IMR-90 (cell line): ENCODE results near the gene FSIP1. TPM values are rescaled to one million over a fixed set of nuclear protein-coding genes. Genes with fewer than 3 reads are reported as not detected.

Experiments
- ATAC-seq: fragments of 200-7000 bp; cut with Tn5 transposase; 2 replicates; pipeline ENCODE4 v1.9.1; 2020; ENCODE audit warnings: low read depth, mild to moderate bottlenecking, moderate library complexity
- BruUV-seq: library from RNA; stranded (reverse); fragments of 400-500 nt; replicated peaks from 2 replicates; lab custom pipeline; 2021; lab: Mats Ljungman, UMichigan
- CTCF ChIA-PET: fragments of 300-600 bp; formaldehyde crosslinking; extraction: SDS; loops from one replicate; lab custom pipeline; 2021; ENCODE audit warnings: antibody characterized with exemption; lab: Yijun Ruan, JAX
- POLR2A ChIA-PET: fragments of 300-600 bp; sonication (Branson Sonifier 250); formaldehyde crosslinking; loops from one replicate; lab custom pipeline; 2022; ENCODE audit warnings: antibody characterized with exemption; ENCODE audit not compliant: unreplicated experiment; lab: Charles Lee
- DNase-seq: peaks from one replicate; pipeline ENCODE4 v3.0.0; 2013
- H2AFZ ChIP-seq: replicated peaks from 2 replicates; pipeline ENCODE3; 2013; ENCODE audit warnings: low read length, mild to moderate bottlenecking; ENCODE audit not compliant: poor library complexity
- H2AK5ac ChIP-seq: 2 replicates; pipeline ENCODE4 v1.6.1; 2013; ENCODE audit warnings: low read depth, low read length, inconsistent platforms
- H2AK9ac ChIP-seq: replicated peaks from 2 replicates; pipeline ENCODE3; 2013; ENCODE audit warnings: mild to moderate bottlenecking, low read depth, low read length, moderate library complexity; ENCODE audit not compliant: poor library complexity
- H2BK120ac ChIP-seq: 2 replicates; pipeline ENCODE4 v1.6.1; 2013; ENCODE audit warnings: low read depth, low read length, inconsistent platforms
- H2BK15ac ChIP-seq: 3 replicates; pipeline ENCODE4 v1.6.1; 2013; ENCODE audit warnings: low read depth, low read length, inconsistent platforms
- H2BK20ac ChIP-seq: 2 replicates; pipeline ENCODE4 v1.6.1; 2013; ENCODE audit warnings: low read depth, mild to moderate bottlenecking, inconsistent platforms, low read length, moderate library complexity
- H2BK5ac ChIP-seq: 2 replicates; pipeline ENCODE4 v1.6.1; 2013; ENCODE audit warnings: mild to moderate bottlenecking, low read depth, low read length, inconsistent platforms; ENCODE audit not compliant: poor library complexity, severe bottlenecking
- H3K14ac ChIP-seq: replicated peaks from 2 replicates; pipeline ENCODE4 v1.6.1; 2013; ENCODE audit warnings: low read depth, low read length, inconsistent platforms
- H3K18ac ChIP-seq: 2 replicates; pipeline ENCODE4 v1.6.1; 2013; ENCODE audit warnings: low read depth, low read length, control low read depth
- H3K23ac ChIP-seq: 2 replicates; pipeline ENCODE4 v1.6.1; 2013; ENCODE audit warnings: low read depth, low read length, inconsistent platforms
- H3K27ac ChIP-seq: 2 replicates; pipeline ENCODE4 v1.5.1; 2013; ENCODE audit warnings: mild to moderate bottlenecking, control low read depth, low read length; ENCODE audit not compliant: insufficient read depth
- H3K27me3 ChIP-seq: 2 replicates; pipeline ENCODE4 v1.6.1; 2013; ENCODE audit warnings: low read length; ENCODE audit not compliant: control insufficient read depth, insufficient read depth
- H3K36me3 ChIP-seq: 2 replicates; pipeline ENCODE4 v1.6.1; 2013; ENCODE audit warnings: low read length, mixed read lengths; ENCODE audit not compliant: control insufficient read depth, insufficient read depth
- H3K4ac ChIP-seq: 2 replicates; pipeline ENCODE4 v1.6.1; 2013; ENCODE audit warnings: low read depth, low read length, inconsistent platforms
- H3K4me1 ChIP-seq: 2 replicates; pipeline ENCODE4 v1.6.1; 2013; ENCODE audit warnings: low read length, mixed read lengths; ENCODE audit not compliant: control insufficient read depth, insufficient read depth
- H3K4me2 ChIP-seq: 2 replicates; pipeline ENCODE4 v1.6.1; 2013; ENCODE audit warnings: low read depth, mild to moderate bottlenecking, control low read depth, low read length, moderate library complexity
- H3K4me3 ChIP-seq: 2 replicates; pipeline ENCODE4 v1.5.1; 2013; ENCODE audit warnings: low read depth, mild to moderate bottlenecking, control low read depth, low read length, moderate library complexity; ENCODE audit not compliant: insufficient read depth
- H3K56ac ChIP-seq: 2 replicates; pipeline ENCODE4 v1.6.1; 2013; ENCODE audit warnings: low read length, inconsistent platforms; ENCODE audit not compliant: insufficient read depth; ENCODE audit errors: extremely low read depth
- H3K79me1 ChIP-seq, 2 experiments: 2 replicates each; pipeline ENCODE4 v1.6.1; 2013; ENCODE audit warnings: low read length in 2 of 2, inconsistent platforms in 1 of 2, low read depth in 1 of 2
- H3K9ac ChIP-seq: 2 replicates; pipeline ENCODE4 v1.6.1; 2013; ENCODE audit warnings: low read depth, low read length, control low read depth
- H3K9me1 ChIP-seq: 2 replicates; pipeline ENCODE4 v1.6.1; 2013; ENCODE audit warnings: low read length, inconsistent platforms; ENCODE audit not compliant: insufficient read depth
- H3K9me3 ChIP-seq: 2 replicates; pipeline ENCODE4 v1.6.1; 2013; ENCODE audit warnings: low read length; ENCODE audit not compliant: control insufficient read depth, insufficient read depth
- H4K20me1 ChIP-seq: 2 replicates; pipeline ENCODE4 v1.6.1; 2013; ENCODE audit warnings: low read length, inconsistent platforms; ENCODE audit not compliant: insufficient read depth
- H4K5ac ChIP-seq: 2 replicates; pipeline ENCODE4 v1.6.1; 2013; ENCODE audit warnings: mild to moderate bottlenecking, low read depth, low read length, control low read depth
- H4K8ac ChIP-seq, 2 experiments: 2 replicates each; pipeline ENCODE4 v1.6.1; 2013; ENCODE audit warnings: low read depth in 2 of 2, low read length in 2 of 2, control low read depth in 1 of 2, inconsistent platforms in 1 of 2
- H4K91ac ChIP-seq: 2 replicates; pipeline ENCODE4 v1.6.1; 2013; ENCODE audit warnings: low read depth, low read length, inconsistent platforms; ENCODE audit not compliant: insufficient read depth
- BHLHE40 ChIP-seq: fragments of 150-350 bp; IDR thresholded peaks from 2 replicates; pipeline ENCODE4 v1.6.1; 2016; ENCODE audit warnings: mild to moderate bottlenecking, low read depth, low read length
- CEBPB ChIP-seq: IDR thresholded peaks from 2 replicates; pipeline ENCODE4 v1.6.1; 2012; ENCODE audit warnings: low read depth, low read length, improper control_type of control experiment
- CHD1 ChIP-seq: IDR thresholded peaks from 2 replicates; pipeline ENCODE4 v1.6.1; 2012; ENCODE audit warnings: low read depth, low read length, improper control_type of control experiment
- CTCF ChIP-seq: conservative IDR thresholded peaks from 2 replicates; pipeline ENCODE4 v1.5.1; 2012; ENCODE audit warnings: mild to moderate bottlenecking, low read depth, low read length, improper control_type of control experiment
- ELK1 ChIP-seq: fragments of 150-350 bp; IDR thresholded peaks from 2 replicates; pipeline ENCODE4 v1.6.1; 2016; ENCODE audit warnings: low read depth, mild to moderate bottlenecking, low read length, moderate library complexity, borderline replicate concordance
- MAFK ChIP-seq: IDR thresholded peaks from 2 replicates; pipeline ENCODE4 v1.6.1; 2012; ENCODE audit warnings: low read depth, low read length, improper control_type of control experiment
- MAZ ChIP-seq: IDR thresholded peaks from 2 replicates; pipeline ENCODE4 v1.6.1; 2012; ENCODE audit warnings: low read depth, mild to moderate bottlenecking, low read length, improper control_type of control experiment, moderate library complexity, borderline replicate concordance
- MXI1 ChIP-seq: IDR thresholded peaks from 2 replicates; pipeline ENCODE4 v1.6.1; 2012; ENCODE audit warnings: low read depth, mild to moderate bottlenecking, low read length, moderate library complexity, borderline replicate concordance
- NFE2L2 ChIP-seq: fragments of 150-350 bp; IDR thresholded peaks from 2 replicates; pipeline ENCODE4 v1.6.1; 2016; ENCODE audit warnings: low read depth, mild to moderate bottlenecking, low read length
- POLR2A ChIP-seq: IDR thresholded peaks from 2 replicates; pipeline ENCODE4 v1.6.1; 2012; ENCODE audit warnings: mild to moderate bottlenecking, low read depth, low read length
- RFX5 ChIP-seq: IDR thresholded peaks from 2 replicates; pipeline ENCODE4 v1.8.0; 2012; ENCODE audit warnings: low read depth, mild to moderate bottlenecking, low read length, moderate library complexity
- SMC3 ChIP-seq: fragments of 150-350 bp; IDR thresholded peaks from 2 replicates; pipeline ENCODE4 v1.6.1; 2016; ENCODE audit warnings: low read depth, mild to moderate bottlenecking, antibody characterized with exemption, low read length, moderate library complexity
- WGBS, 2 experiments: methylation state at CpG; one replicate each; pipeline versions ENCODE4 v1.1.5 to v1.1.7; 2013; ENCODE audit warnings: missing lambda C conversion rate in 2 of 2; ENCODE audit not compliant: insufficient read length in 1 of 2; ENCODE audit errors: extremely low coverage in 2 of 2; 5-methylcytosine and 5-hydroxymethylcytosine counted together
- dilution Hi-C: fragments of 300-500 bp; cut with HindIII; formaldehyde crosslinking; loops from one replicate; pipeline ENCODE4 v1.14.3; 2018; ENCODE audit warnings: low sequenced_read_pairs; ENCODE audit not compliant: unreplicated experiment
- in situ Hi-C: fragments of 300-500 bp; cut with MboI; formaldehyde crosslinking; loops from 3 replicates; pipeline ENCODE4 v1.14.3; 2019; ENCODE audit warnings: low sequenced_read_pairs, inconsistent platforms, mixed read lengths
- intact Hi-C: fragments of 100-400 bp; cut with micrococcal nuclease; formaldehyde crosslinking; loops from 2 replicates; pipeline ENCODE4 v1.10.0; 2022
- polyA plus RNA-seq, 3 experiments: library from polyadenylated mRNA; depleted of rRNA; stranded (reverse); fragments of >200 nt; gene quantifications; 2 replicates each; pipeline ENCODE4 v1.2.3, GENCODE V29; 2012; ENCODE audit warnings: low replicate concordance in 1 of 3
- total RNA-seq: library from RNA; depleted of rRNA; stranded (reverse); fragments of >200 nt; gene quantifications from 2 replicates; pipeline ENCODE4 v1.2.3, GENCODE V29; 2012
- TF ChIP-seq, protein P1 (sequence below): fragments of 150-350 bp; IDR thresholded peaks from 2 replicates; pipeline ENCODE4 v1.6.1; 2017; ENCODE audit warnings: mild to moderate bottlenecking, antibody characterized with exemption, low read length, low read depth

The FSIP1 gene
- total and polyA plus RNA-seq, 2 of the 4 experiments (the other 2 are of a cell fraction): 0.10 to 0.18 TPM

- ATAC-seq: no peak
- ChIA-PET CTCF (interaction anchor here (0.6 kb wide), 1 partner anchor 177 kb away, joined by 5 read pairs; no protein-coding TSS in a partner anchor), POLR2A (interaction anchor here (0.6 to 1.1 kb wide), 4 partner anchors 12 to 435 kb away, joined by 3 to 8 read pairs (median 4); no protein-coding TSS in a partner anchor)
- in situ Hi-C loops (no loop called here), intact Hi-C loops (no loop called here), dilution Hi-C loops (no loop called here)
- no peaks in the 10 kb centered on the region for H3K27me3 ChIP-seq
- H3K36me3 ChIP-seq: peaks cover 81% of the 10 kb centered on the region
- peak overlapping the region; percentile 41 for H3K4me2 ChIP-seq
- no peak overlapping the region for H2AK5ac ChIP-seq
- no peaks in the 10 kb centered on the region for H3K9me3 ChIP-seq
- no peak overlapping the region; the same call in 1 of the 2 replicates for H3K56ac ChIP-seq
- 0 out of 4 replicates have a peak overlapping the region, but pooled peaks of 1 of the 2 experiments have one; percentile 2 for H4K8ac ChIP-seq
- H3K23ac ChIP-seq: peak overlapping the region; percentile 61
- H2BK5ac ChIP-seq: no peak overlapping the region
- H4K5ac ChIP-seq: no peak overlapping the region
- H3K18ac ChIP-seq: no peak overlapping the region
- peak overlapping the region; percentile 23; the same call in 1 of the 2 replicates for H3K9ac ChIP-seq
- peaks cover 10% of the 10 kb centered on the region; the same call in 1 of the 2 replicates for H3K9me1 ChIP-seq
- no peak overlapping the region for H4K91ac ChIP-seq
- H2BK120ac ChIP-seq: no peak overlapping the region
- 0 out of 2 replicates have a peak, but pooled peaks have one; percentile 3 for TF ChIP-seq BHLHE40
- no peak for TF ChIP-seq SMC3
- TF ChIP-seq MAZ: peak; percentile 22; the same call in 1 of the 2 replicates
- TF ChIP-seq RFX5: no peak
- TF ChIP-seq POLR2A: peak; percentile 51
- no peak for TF ChIP-seq CTCF
- TF ChIP-seq MAFK: no peak
- TF ChIP-seq MXI1: peak; percentile 85
- no peak for TF ChIP-seq NFE2L2
- TF ChIP-seq, protein P1, sequence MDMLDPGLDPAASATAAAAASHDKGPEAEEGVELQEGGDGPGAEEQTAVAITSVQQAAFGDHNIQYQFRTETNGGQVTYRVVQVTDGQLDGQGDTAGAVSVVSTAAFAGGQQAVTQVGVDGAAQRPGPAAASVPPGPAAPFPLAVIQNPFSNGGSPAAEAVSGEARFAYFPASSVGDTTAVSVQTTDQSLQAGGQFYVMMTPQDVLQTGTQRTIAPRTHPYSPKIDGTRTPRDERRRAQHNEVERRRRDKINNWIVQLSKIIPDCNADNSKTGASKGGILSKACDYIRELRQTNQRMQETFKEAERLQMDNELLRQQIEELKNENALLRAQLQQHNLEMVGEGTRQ: no peak
- no peak for TF ChIP-seq CHD1
- TF ChIP-seq ELK1: no peak
- no peak for TF ChIP-seq CEBPB
- H2AFZ ChIP-seq: no peak overlapping the region
- WGBS, 2 experiments: no CpG with 5 or more reads among the region's 10 CpGs
- DNase-seq: peak; percentile 83
- H3K4me3 ChIP-seq: no peak overlapping the region; the same call in 1 of the 2 replicates
- no peak overlapping the region for H2BK20ac ChIP-seq
- H3K4me1 ChIP-seq: no peaks in the 10 kb centered on the region
- no peak overlapping the region for H3K4ac ChIP-seq
- no TSS peak for BruUV-seq
- peaks cover 100% of the 10 kb centered on the region for H4K20me1 ChIP-seq
- H3K27ac ChIP-seq: no peak overlapping the region; the same call in 1 of the 2 replicates
- peak overlapping the region; percentile 1; the same call in 1 of the 2 replicates for H3K14ac ChIP-seq
- no peak overlapping the region for H2BK15ac ChIP-seq
- peak overlapping the region; percentile 47 for H2AK9ac ChIP-seq
- H3K79me1 ChIP-seq: peaks cover 4 to 81% of the 10 kb centered on the region in 2 experiments; a peak in 3 of 4 replicates
Measured at GRCh38 chr15:39586387-39587095, 196.1 kb downstream of the FSIP1 start.
